IPS-15b (cell line): Measurements from ENCODE around the gene YTHDF2.

Source experiments
- H3K27me3 ChIP-seq: one replicate; pipeline ENCODE4 v1.6.1; 2013; ENCODE audit warnings: low read length; ENCODE audit not compliant: control insufficient read depth, insufficient read depth
- H3K36me3 ChIP-seq: one replicate; pipeline ENCODE4 v1.6.1; 2013; ENCODE audit warnings: low read length; ENCODE audit not compliant: control insufficient read depth, insufficient read depth
- H3K4me1 ChIP-seq: one replicate; pipeline ENCODE4 v1.6.1; 2013; ENCODE audit warnings: mild to moderate bottlenecking, low read length; ENCODE audit not compliant: control insufficient read depth, insufficient read depth
- H3K4me3 ChIP-seq: one replicate; pipeline ENCODE4 v1.5.1; 2013; ENCODE audit warnings: low read depth, low read length
- H3K9ac ChIP-seq: one replicate; pipeline ENCODE4 v1.6.1; 2013; ENCODE audit warnings: low read depth, mild to moderate bottlenecking, low read length
- H3K9me3 ChIP-seq: one replicate; pipeline ENCODE4 v1.6.1; 2013; ENCODE audit warnings: mild to moderate bottlenecking, low read length; ENCODE audit not compliant: control insufficient read depth, insufficient read depth

The YTHDF2 gene

GRCh38 chr1:28804071-28804470, 67.3 kb downstream of the YTHDF2 start:
- H3K9me3 ChIP-seq = no peaks in the 10 kb centered on the region
- H3K4me3 ChIP-seq = no peak overlapping the region
- no peaks in the 10 kb centered on the region for H3K27me3 ChIP-seq
- no peak overlapping the region for H3K9ac ChIP-seq
- H3K36me3 ChIP-seq = no peaks in the 10 kb centered on the region
- H3K4me1 ChIP-seq = peaks cover 3% of the 10 kb centered on the region

- Histone ChIP-seq H3K36me3 (no peaks in the 10 kb centered on the region), H3K9ac (no peak overlapping the region), H3K4me3 (no peak overlapping the region), H3K9me3 (no peaks in the 10 kb centered on the region), H3K27me3 (peaks cover 21% of the 10 kb centered on the region), H3K4me1 (peaks cover 3% of the 10 kb centered on the region)
Observed at GRCh38 chr1:28807046-28807445, 70.3 kb downstream of the YTHDF2 start.

GRCh38 chr1:28807986-28808385, 71.2 kb downstream of the YTHDF2 start:
- H3K9ac ChIP-seq = no peak overlapping the region
- H3K4me3 ChIP-seq = no peak overlapping the region
- H3K4me1 ChIP-seq = peaks cover 3% of the 10 kb centered on the region
- no peaks in the 10 kb centered on the region for H3K9me3 ChIP-seq
- no peaks in the 10 kb centered on the region for H3K36me3 ChIP-seq
- H3K27me3 ChIP-seq = peaks cover 29% of the 10 kb centered on the region

GRCh38 chr1:28811369-28811765, 74.6 kb downstream of the YTHDF2 start:
- H3K4me3 ChIP-seq = peak overlapping the region; percentile 62
- no peak overlapping the region for H3K9ac ChIP-seq
- no peaks in the 10 kb centered on the region for H3K36me3 ChIP-seq
- no peaks in the 10 kb centered on the region for H3K4me1 ChIP-seq
- peaks cover 38% of the 10 kb centered on the region for H3K27me3 ChIP-seq
- no peaks in the 10 kb centered on the region for H3K9me3 ChIP-seq

GRCh38 chr1:28811766-28812668, 75.3 kb downstream of the YTHDF2 start, which contains the start of gene OPRD1:
Gene OPRD1 (plus strand): TSS chr1:28812170. CDS start chr1:28812384, 214 bp downstream.
- Histone ChIP-seq H3K36me3 (no peaks in the 10 kb centered on the region), H3K4me1 (no peaks in the 10 kb centered on the region), H3K27me3 (peaks cover 38% of the 10 kb centered on the region), H3K4me3 (peak within 1 kb of the TSS; percentile 62), H3K9me3 (no peaks in the 10 kb centered on the region), H3K9ac (no peak within 1 kb of the TSS)

GRCh38 chr1:28812669-28813468, 76.1 kb downstream of the YTHDF2 start:
- H3K27me3 ChIP-seq = peaks cover 38% of the 10 kb centered on the region
- no peak overlapping the region for H3K9ac ChIP-seq
- H3K36me3 ChIP-seq = no peaks in the 10 kb centered on the region
- H3K9me3 ChIP-seq = no peaks in the 10 kb centered on the region
- no peaks in the 10 kb centered on the region for H3K4me1 ChIP-seq
- peak overlapping the region; percentile 62 for H3K4me3 ChIP-seq

DNA sequence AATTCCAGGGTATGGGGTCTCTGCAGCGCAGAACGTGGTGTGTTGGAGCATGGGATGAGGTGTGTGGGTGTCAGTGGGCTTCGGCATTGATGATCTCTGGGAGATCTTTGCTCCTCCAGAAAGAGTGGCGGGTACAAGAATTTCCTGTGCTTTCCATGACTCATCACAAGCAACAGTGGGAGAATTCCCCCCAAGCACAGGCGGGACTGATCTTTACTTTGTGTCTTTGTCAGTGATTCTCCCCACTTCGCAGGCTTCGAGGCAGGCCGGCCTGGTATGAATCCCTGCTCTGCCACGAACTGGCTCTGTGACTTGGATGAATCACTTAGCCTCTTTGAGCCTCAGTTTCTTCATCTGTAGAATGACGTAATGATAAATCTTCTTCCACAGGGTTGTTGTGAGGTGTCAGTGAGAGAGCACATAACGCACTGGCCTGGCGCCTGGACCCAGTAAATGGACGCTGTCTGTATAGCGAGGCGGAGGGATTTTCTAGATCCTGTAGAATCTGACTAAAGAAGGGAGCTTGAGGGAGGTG, 77.3 kb downstream of the YTHDF2 start:
- H3K4me3 ChIP-seq = no peak overlapping the region
- no peaks in the 10 kb centered on the region for H3K9me3 ChIP-seq
- no peaks in the 10 kb centered on the region for H3K4me1 ChIP-seq
- peaks cover 38% of the 10 kb centered on the region for H3K27me3 ChIP-seq
- H3K36me3 ChIP-seq = no peaks in the 10 kb centered on the region
- no peak overlapping the region for H3K9ac ChIP-seq

DNA sequence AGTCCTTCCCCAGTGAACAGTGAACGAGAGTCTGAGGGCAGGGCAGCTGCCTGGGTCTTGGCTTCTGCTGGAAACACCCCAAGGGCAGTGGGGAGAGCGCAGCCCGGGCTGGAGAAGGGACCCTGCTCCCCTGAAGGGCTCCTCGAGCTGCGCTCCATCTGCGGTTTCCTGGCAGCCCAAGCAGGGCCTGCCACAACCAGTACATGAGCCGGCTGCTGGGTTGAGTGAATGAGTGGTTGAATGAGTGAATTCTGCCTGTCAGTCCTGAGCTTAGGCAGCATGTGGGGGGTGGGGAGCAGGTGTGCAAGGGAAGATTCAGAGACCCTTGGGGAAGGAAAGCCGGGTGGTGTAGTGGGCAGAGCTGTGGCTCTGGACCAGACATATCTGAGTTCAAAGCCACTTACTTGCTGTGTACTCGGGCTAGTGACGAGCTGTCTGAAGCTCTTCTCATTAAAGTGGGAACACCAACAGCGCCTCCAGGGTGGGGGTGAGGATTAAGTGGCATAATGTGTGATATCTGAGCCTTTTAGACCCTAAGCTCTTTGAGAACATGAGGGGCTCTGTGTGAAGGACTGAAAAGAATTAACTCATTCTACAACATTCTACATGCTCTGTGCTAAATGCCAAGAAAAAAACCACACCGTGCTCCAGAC, 78.9 kb downstream of the YTHDF2 start:
- H3K9ac ChIP-seq = no peak overlapping the region
- no peaks in the 10 kb centered on the region for H3K9me3 ChIP-seq
- peaks cover 30% of the 10 kb centered on the region for H3K27me3 ChIP-seq
- H3K4me3 ChIP-seq = no peak overlapping the region
- H3K36me3 ChIP-seq = no peaks in the 10 kb centered on the region
- no peaks in the 10 kb centered on the region for H3K4me1 ChIP-seq

GRCh38 chr1:28817133-28817532, 80.4 kb downstream of the YTHDF2 start:
- H3K4me3 ChIP-seq = no peak overlapping the region
- H3K27me3 ChIP-seq = peaks cover 17% of the 10 kb centered on the region
- no peak overlapping the region for H3K9ac ChIP-seq
- no peaks in the 10 kb centered on the region for H3K36me3 ChIP-seq
- H3K4me1 ChIP-seq = no peaks in the 10 kb centered on the region
- H3K9me3 ChIP-seq = no peaks in the 10 kb centered on the region

- Histone ChIP-seq H3K27me3 (no peaks in the 10 kb centered on the region), H3K9ac (no peak overlapping the region), H3K36me3 (no peaks in the 10 kb centered on the region), H3K9me3 (no peaks in the 10 kb centered on the region), H3K4me1 (no peaks in the 10 kb centered on the region), H3K4me3 (no peak overlapping the region)
Observed at GRCh38 chr1:28819020-28819419, 82.3 kb downstream of the YTHDF2 start.
